ENCODE results near the gene SF3A2. TPM values are rescaled to one million over a fixed set of nuclear protein-coding genes. Genes with fewer than 3 reads are reported as not detected.
A peak's percentile ranks its signal among the peaks of the same experiment; 100 is the strongest.

The SF3A2 gene
- total and polyA plus RNA-seq, 12 donors: 3.9 to 110 (median 28.2) TPM

DNA sequence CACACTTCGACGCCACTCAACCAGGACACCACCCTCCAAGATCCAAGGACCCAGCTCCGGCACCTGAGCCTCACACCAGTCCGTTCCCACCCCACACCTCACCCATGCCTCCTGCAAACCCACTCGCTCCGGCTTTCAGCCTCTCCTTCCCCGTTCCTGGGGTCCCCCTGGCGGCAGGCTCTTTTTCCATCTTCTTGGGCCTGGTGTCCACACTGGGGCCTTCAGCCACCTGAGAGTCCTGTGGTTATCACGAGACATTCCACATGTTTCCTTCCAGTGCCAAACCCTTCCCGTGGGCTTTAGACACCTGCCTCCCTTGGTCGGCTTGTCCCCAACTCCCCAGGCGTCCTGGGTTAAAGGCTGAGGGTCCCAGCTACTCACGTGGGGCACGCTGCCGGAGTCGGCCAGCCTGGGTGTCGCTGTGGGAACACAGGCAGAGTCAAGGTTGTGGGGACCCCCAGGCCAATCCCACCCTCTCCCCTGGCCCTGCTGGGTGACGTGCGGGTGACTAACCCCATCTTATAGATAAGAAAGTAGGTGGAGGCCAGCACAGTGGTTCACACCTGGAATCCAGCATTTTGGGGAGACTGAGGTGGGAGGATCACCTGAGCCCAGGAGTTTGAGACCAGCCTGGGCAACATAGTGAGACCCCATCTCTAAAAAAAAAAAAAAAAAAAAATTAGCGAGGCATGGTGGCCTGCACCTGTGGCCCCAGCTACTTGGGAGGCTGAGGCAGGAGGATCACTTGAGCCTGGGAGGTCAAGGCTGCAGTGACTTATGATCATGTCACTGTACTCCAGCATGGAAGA lies 17.6 kb downstream of the SF3A2 start:
- WGBS, 4 donors: 65 to 77% (median 73%) methylated on average over 13 to 20 of the region's 20 CpGs
- no peak for TF ChIP-seq POLR2A (IDR thresholded peaks at IDR 0.05)
- TF ChIP-seq, protein P1, sequence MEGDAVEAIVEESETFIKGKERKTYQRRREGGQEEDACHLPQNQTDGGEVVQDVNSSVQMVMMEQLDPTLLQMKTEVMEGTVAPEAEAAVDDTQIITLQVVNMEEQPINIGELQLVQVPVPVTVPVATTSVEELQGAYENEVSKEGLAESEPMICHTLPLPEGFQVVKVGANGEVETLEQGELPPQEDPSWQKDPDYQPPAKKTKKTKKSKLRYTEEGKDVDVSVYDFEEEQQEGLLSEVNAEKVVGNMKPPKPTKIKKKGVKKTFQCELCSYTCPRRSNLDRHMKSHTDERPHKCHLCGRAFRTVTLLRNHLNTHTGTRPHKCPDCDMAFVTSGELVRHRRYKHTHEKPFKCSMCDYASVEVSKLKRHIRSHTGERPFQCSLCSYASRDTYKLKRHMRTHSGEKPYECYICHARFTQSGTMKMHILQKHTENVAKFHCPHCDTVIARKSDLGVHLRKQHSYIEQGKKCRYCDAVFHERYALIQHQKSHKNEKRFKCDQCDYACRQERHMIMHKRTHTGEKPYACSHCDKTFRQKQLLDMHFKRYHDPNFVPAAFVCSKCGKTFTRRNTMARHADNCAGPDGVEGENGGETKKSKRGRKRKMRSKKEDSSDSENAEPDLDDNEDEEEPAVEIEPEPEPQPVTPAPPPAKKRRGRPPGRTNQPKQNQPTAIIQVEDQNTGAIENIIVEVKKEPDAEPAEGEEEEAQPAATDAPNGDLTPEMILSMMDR (IDR thresholded peaks at IDR 0.05): peak in 2 of 6 experiments; percentile 8 to 11
- Histone ChIP-seq H3K4me1 (replicated peaks in 1 of 2) (peaks cover 0 to 33% of the 10 kb centered on the region in 2 donors), H3K4me3 (no peak overlapping the region), H3K27ac (no peak overlapping the region), H3K27me3 (peaks cover 46% of the 10 kb centered on the region), H3K36me3 (replicated peaks in 1 of 2) (no peaks in the 10 kb centered on the region), H3K9me3 (replicated peaks in 1 of 3) (no peaks in the 10 kb centered on the region)
- DNase-seq: peak in 1 of 7 donors; percentile 22
- intact Hi-C loops (cut with DNase I): no loop called here

DNA sequence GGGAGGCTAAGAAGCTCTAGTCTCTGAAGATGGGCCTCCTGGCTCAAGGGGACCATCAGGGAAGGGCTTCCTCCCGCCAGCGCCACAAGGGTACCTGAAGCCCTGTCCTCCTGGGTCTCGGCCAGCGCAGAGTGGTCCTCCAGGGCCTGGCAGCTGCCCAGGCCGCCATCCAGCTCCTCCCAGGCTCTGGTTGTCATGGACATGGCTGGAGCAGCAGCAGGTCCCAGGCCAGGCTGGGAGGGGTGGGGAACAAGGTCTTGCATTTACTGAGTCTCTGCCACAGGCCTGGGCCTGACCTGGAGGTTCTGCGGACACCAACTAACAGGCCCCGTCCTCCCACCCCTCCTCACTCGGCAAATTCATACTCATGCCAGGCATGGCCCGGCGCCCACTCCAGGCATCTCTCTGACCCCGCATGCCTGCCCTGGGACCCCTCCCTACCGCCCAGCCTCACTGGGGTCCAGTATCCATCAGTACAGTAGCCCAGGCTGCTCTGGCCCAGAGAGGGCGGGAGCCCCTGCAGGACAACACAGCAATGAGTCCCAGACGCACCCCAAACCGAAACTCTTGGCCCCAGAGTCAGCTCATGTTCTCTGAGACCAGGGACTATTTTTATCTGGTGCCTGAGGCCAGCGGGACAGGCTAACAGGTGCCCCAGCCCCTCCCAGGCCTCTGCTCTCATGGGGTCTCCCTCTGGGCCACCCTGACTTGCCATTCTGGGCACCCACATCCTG lies 18.7 kb downstream of the SF3A2 start:
- intact Hi-C loops (cut with DNase I): no loop called here
- 85 to 90% (median 90%) methylated on average over 8 to 16 of the region's 16 CpGs for WGBS, 4 donors
- TF ChIP-seq, protein P1 (IDR thresholded peaks at IDR 0.05): no peak
- no peak for TF ChIP-seq POLR2A (IDR thresholded peaks at IDR 0.05)
- Histone ChIP-seq H3K9me3 (replicated peaks in 1 of 3) (no peaks in the 10 kb centered on the region), H3K4me3 (no peak overlapping the region), H3K27ac (no peak overlapping the region), H3K27me3 (peaks cover 36% of the 10 kb centered on the region), H3K4me1 (replicated peaks in 1 of 2) (peaks cover 0 to 29% of the 10 kb centered on the region in 2 donors), H3K36me3 (replicated peaks in 1 of 2) (no peaks in the 10 kb centered on the region)
- no peak for DNase-seq

DNA sequence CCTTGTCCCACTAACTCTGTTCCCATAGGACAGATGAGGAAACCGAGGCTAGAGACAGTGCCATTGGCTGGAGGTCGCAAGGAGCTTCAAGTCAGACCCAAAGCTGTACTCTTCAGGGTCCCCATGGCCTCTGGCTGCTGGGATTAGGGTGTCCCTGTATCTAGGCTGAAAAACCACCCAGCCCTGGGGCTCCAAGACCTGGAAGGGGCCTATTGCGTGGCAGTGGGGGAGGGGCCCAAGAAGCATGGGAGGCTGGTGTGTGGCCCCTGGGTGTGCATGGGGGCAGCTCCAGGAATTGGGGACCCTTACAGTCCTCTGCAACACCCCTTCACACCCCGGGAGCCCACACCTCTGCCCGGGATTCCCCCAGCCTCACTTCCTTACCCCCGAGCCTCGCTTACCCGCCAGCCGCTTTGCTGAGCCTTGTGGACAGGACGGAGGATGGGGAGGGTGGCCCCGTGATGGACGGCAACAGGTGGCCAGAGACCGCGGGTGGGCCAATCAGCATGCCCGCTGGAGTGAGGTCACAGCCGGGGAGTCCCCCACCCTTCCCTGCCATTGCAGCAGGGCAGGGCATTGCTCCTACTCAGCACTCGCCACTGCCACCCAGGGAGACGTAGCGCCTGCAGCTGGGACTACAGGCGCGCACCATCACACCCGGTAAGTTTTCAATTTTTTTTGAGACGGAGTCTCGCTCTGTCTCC lies 19.5 kb downstream of the SF3A2 start, which contains the start of gene JSRP1:
Gene JSRP1 (minus strand): TSS at position 436 of the 704 bp plus-strand sequence. CDS start 1,103 bp downstream, outside the sequence.
- H3K27me3 ChIP-seq: peaks cover 29% of the 10 kb centered on the region
- no peak for DNase-seq
- peaks cover 0 to 20% of the 10 kb centered on the region in 2 donors for H3K4me1 ChIP-seq (replicated peaks in 1 of 2)
- intact Hi-C loops (cut with DNase I): no loop called here
- no peaks in the 10 kb centered on the region for H3K36me3 ChIP-seq (replicated peaks in 1 of 2)
- no peak within 1 kb of the TSS for H3K4me3 ChIP-seq
- H3K9me3 ChIP-seq (replicated peaks in 1 of 3): no peaks in the 10 kb centered on the region
- no peak within 1 kb of the TSS for H3K27ac ChIP-seq
- WGBS, 4 donors: 69 to 82% (median 72%) methylated on average over 12 to 24 of the region's 24 CpGs
- TF ChIP-seq, protein P1 (IDR thresholded peaks at IDR 0.05): no peak
- no peak for TF ChIP-seq POLR2A (IDR thresholded peaks at IDR 0.05)

DNA sequence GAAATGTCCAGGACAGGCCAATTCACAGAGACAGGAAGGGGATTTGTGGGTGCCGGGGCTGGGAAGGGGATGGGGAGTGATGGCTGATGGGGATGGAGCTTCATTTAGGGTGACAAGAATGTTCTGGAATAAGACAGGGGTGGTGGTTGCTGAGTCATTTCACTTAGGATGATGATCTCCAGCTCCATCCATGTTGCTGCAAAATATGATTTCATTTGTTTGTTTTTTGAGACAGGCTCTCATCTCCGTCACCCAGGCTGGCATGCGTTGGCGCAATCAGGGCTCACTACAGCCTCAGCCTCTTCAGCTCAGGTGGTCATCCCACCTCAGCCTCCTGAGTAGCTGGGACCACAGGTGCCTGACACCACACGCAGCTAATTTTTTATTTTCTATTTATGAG lies 22.7 kb downstream of the SF3A2 start:
- DNase-seq: no peak
- no peak overlapping the region for H3K27ac ChIP-seq
- H3K9me3 ChIP-seq (replicated peaks in 1 of 3): no peaks in the 10 kb centered on the region
- no peaks in the 10 kb centered on the region for H3K27me3 ChIP-seq
- TF ChIP-seq POLR2A (IDR thresholded peaks at IDR 0.05): no peak
- TF ChIP-seq, protein P1 (IDR thresholded peaks at IDR 0.05): no peak
- WGBS, 4 donors: 87 to 95% (median 91%) methylated on average over 5 of the region's 5 CpGs
- no peaks in the 10 kb centered on the region for H3K36me3 ChIP-seq (replicated peaks in 1 of 2)
- H3K4me1 ChIP-seq (replicated peaks in 1 of 2): no peaks in the 10 kb centered on the region
- H3K4me3 ChIP-seq: no peak overlapping the region
- intact Hi-C loops (cut with DNase I): no loop called here
